DND-41 (cell line): ENCODE measurements around the gene VPS8.
"Not testable (repeated sequence)": the region's sequence is repeated elsewhere in the genome, so short reads cannot be mapped to it uniquely, and the experiment has no call there.

Source experiments
- ATAC-seq: fragments of 200-7000 bp; cut with Tn5 transposase; 3 replicates; pipeline ENCODE4 v1.9.1; 2021; ENCODE audit warnings: low read depth; ENCODE audit not compliant: insufficient read depth
- DNase-seq: peaks from one replicate; pipeline ENCODE4 v3.0.0-alpha.2; 2020
- H2AFZ ChIP-seq: 2 replicates; pipeline ENCODE4 v1.6.0; 2012; ENCODE audit warnings: low read depth, low read length
- H3K27ac ChIP-seq: 2 replicates; pipeline ENCODE4 v1.5.1; 2012; ENCODE audit warnings: low read length, inconsistent platforms
- H3K27me3 ChIP-seq: fragments of 200-600 bp; sonication (generic); 2 replicates; pipeline ENCODE4 v1.6.0; 2012; ENCODE audit warnings: low read length, mild to moderate bottlenecking, inconsistent platforms; ENCODE audit not compliant: insufficient read depth, poor library complexity
- H3K36me3 ChIP-seq: 2 replicates; pipeline ENCODE4 v1.5.1; 2012; ENCODE audit warnings: low read length, inconsistent platforms; ENCODE audit not compliant: insufficient read depth
- H3K4me1 ChIP-seq: 2 replicates; pipeline ENCODE4 v1.5.1; 2012; ENCODE audit warnings: mild to moderate bottlenecking, low read length; ENCODE audit not compliant: insufficient read depth
- H3K4me2 ChIP-seq: 2 replicates; pipeline ENCODE4 v1.6.0; 2012; ENCODE audit warnings: mild to moderate bottlenecking, moderate library complexity, low read length, inconsistent platforms; ENCODE audit not compliant: insufficient read depth
- H3K4me3 ChIP-seq, 2 experiments: fragments of 200-600 bp in 1 of 2; shearing (Covaris generic) in 1 of 2; 2 replicates each; pipeline ENCODE4 v1.5.1; 2012 to 2016; ENCODE audit warnings: inconsistent platforms in 2 of 2, low read length in 2 of 2, mild to moderate bottlenecking in 2 of 2, low read depth in 1 of 2, moderate library complexity in 1 of 2
- H3K79me2 ChIP-seq: 2 replicates; pipeline ENCODE4 v1.6.0; 2012; ENCODE audit warnings: low read length, inconsistent platforms; ENCODE audit not compliant: insufficient read depth
- H3K9ac ChIP-seq: 2 replicates; pipeline ENCODE4 v1.6.0; 2012; ENCODE audit warnings: low read depth, mild to moderate bottlenecking, inconsistent platforms, low read length, moderate library complexity
- H3K9me3 ChIP-seq: 2 replicates; pipeline ENCODE4 v1.5.1; 2012; ENCODE audit warnings: low read length, moderate library complexity, mild to moderate bottlenecking, inconsistent platforms; ENCODE audit not compliant: insufficient read depth, severe bottlenecking
- H4K20me1 ChIP-seq: 2 replicates; pipeline ENCODE4 v1.6.0; 2012; ENCODE audit warnings: low read length; ENCODE audit not compliant: insufficient read depth
- CTCF ChIP-seq: IDR thresholded peaks from 2 replicates; pipeline ENCODE4 v1.5.1; 2012; ENCODE audit warnings: borderline replicate concordance, low read length, moderate library complexity, mild to moderate bottlenecking; ENCODE audit not compliant: poor library complexity, severe bottlenecking; ENCODE audit errors: extremely low read depth
- EZH2 ChIP-seq: IDR thresholded peaks from 3 replicates; pipeline ENCODE4 v1.6.1; 2012; ENCODE audit warnings: borderline replicate concordance, low read depth, mild to moderate bottlenecking, moderate library complexity, low read length, inconsistent platforms; ENCODE audit not compliant: severe bottlenecking

VPS8 gene

GRCh38 chr3:184982076-184982475, 170.1 kb downstream of the VPS8 start:
- no peak for DNase-seq

DNA sequence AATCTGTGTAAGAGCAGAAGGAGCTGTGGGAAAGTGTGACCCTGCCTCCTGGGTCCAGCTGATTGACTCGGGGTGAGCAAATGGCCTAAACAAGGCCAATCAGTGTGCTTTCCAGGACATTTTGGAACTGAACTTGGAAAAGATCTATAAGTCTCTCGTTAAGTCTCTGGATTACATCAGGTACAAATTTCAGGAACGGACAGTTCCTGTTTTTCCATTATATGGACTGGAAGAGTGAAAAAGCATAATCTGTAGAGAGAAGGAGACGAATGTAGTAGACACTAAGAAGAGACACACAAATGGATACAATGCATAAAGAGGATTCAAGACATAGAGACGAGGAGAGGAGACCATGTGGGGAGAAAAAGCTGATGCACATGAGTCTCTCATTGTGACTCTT, 173.6 kb downstream of the VPS8 start:
- ATAC-seq (no peak), DNase-seq (no peak)
- Histone ChIP-seq H3K36me3 (peaks cover 3% of the 10 kb centered on the region), H3K4me3 (no peak overlapping the region), H3K4me2 (no peak overlapping the region), H3K27me3 (no peaks in the 10 kb centered on the region), H2AFZ (no peak overlapping the region), H3K79me2 (no peaks in the 10 kb centered on the region), H4K20me1 (no peaks in the 10 kb centered on the region), H3K4me1 (peaks cover 11% of the 10 kb centered on the region), H3K27ac (no peak overlapping the region), H3K9ac (no peak overlapping the region), H3K9me3 (no peaks in the 10 kb centered on the region)
- no peak for TF ChIP-seq EZH2

More at GRCh38 chr3:184982076-184982475, 170.1 kb downstream of the VPS8 start:
- H4K20me1 ChIP-seq = no peaks in the 10 kb centered on the region
- no peak for ATAC-seq
- no peaks in the 10 kb centered on the region for H3K79me2 ChIP-seq
- no peak overlapping the region for H3K9ac ChIP-seq
- H3K4me3 ChIP-seq = no peak overlapping the region
- H3K4me2 ChIP-seq = no peak overlapping the region
- no peak overlapping the region for H2AFZ ChIP-seq
- no peak for TF ChIP-seq CTCF
- TF ChIP-seq EZH2 = no peak
- no peak overlapping the region for H3K27ac ChIP-seq
- H3K4me1 ChIP-seq = peaks cover 11% of the 10 kb centered on the region
- no peaks in the 10 kb centered on the region for H3K9me3 ChIP-seq
- peaks cover 3% of the 10 kb centered on the region for H3K36me3 ChIP-seq
- H3K27me3 ChIP-seq = no peaks in the 10 kb centered on the region

DNA sequence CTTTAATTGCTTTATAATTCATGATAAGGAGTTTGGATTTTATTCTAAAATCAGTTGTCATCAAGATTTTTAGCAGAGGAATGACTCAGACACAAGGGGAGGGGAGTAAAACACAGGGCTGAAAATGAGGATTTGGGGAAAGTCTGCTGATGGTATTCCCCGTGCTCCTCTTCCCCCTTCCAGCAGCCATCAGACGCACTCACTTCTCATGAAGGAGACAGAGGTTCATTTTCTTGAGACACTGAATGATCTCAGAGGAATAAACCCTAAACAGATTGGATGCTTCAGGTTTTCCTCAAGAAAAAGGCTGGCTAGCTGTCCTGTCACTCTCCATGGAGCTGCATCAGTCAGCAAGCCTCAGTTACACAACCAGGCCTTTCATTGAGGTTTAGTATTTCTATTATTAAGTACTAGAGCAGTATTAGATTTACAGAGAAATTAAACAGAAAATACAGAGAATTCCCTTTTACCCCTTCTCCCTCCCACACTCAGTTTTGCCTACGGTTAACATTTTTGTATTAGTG, 174.5 kb downstream of the VPS8 start:
- TF ChIP-seq EZH2 (no peak), CTCF (no peak)
- no peaks in the 10 kb centered on the region for H3K79me2 ChIP-seq

GRCh38 chr3:184993394-184993793, 181.4 kb downstream of the VPS8 start:
- no peaks in the 10 kb centered on the region for H4K20me1 ChIP-seq
- H3K27me3 ChIP-seq = no peaks in the 10 kb centered on the region
- peaks cover 12% of the 10 kb centered on the region for H3K4me1 ChIP-seq
- no peaks in the 10 kb centered on the region for H3K9me3 ChIP-seq
- no peak overlapping the region for H3K4me2 ChIP-seq
- H3K36me3 ChIP-seq = peaks cover 21% of the 10 kb centered on the region
- TF ChIP-seq CTCF (no peak), EZH2 (no peak)
- H3K79me2 ChIP-seq = no peaks in the 10 kb centered on the region
- H3K27ac ChIP-seq = no peak overlapping the region
- no peak overlapping the region for H3K4me3 ChIP-seq
- ATAC-seq = peak; percentile 61; the same call in 2 of the 3 replicates
- peak; percentile 17 for DNase-seq
- H3K9ac ChIP-seq = no peak overlapping the region
- H2AFZ ChIP-seq = no peak overlapping the region

More for the DNA sequence above, 174.5 kb downstream of the VPS8 start:
- no peak overlapping the region for H3K4me2 ChIP-seq
- ATAC-seq (no peak), DNase-seq (no peak)
- peaks cover 3% of the 10 kb centered on the region for H3K36me3 ChIP-seq
- no peak overlapping the region for H3K9ac ChIP-seq
- H3K9me3 ChIP-seq = no peaks in the 10 kb centered on the region
- no peak overlapping the region for H3K4me3 ChIP-seq
- H3K27me3 ChIP-seq = no peaks in the 10 kb centered on the region
- H3K4me1 ChIP-seq = peaks cover 11% of the 10 kb centered on the region
- no peaks in the 10 kb centered on the region for H4K20me1 ChIP-seq
- H2AFZ ChIP-seq = no peak overlapping the region
- H3K27ac ChIP-seq = no peak overlapping the region

DNA sequence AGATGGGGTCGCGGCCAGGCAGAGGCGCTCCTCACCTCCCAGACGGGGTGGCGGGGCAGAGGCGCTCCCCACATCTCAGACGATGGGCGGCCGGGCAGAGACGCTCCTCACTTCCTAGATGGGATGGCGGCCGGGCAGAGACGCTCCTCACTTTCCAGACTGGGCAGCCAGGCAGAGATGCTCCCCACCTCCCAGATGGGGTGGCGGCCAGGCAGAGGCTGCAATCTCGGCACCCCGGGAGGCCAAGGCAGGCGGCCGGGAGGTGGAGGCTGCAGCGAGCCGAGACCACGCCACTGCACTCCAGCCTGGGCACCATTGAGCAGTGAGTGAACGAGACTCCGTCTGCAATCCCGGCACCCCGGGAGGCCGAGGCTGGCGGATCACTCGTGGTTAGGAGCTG, 191.9 kb downstream of the VPS8 start:
- not testable (repeated sequence) for H3K9me3 ChIP-seq, H3K4me2 ChIP-seq, H3K4me3 ChIP-seq, H3K27me3 ChIP-seq, H2AFZ ChIP-seq, H4K20me1 ChIP-seq, H3K27ac ChIP-seq, H3K79me2 ChIP-seq, H3K9ac ChIP-seq, ATAC-seq, H3K4me1 ChIP-seq
- H3K36me3 ChIP-seq = peaks cover 32% of the 10 kb centered on the region; the same call in 1 of the 2 replicates
- DNase-seq = peak; percentile 16
